HEK293T (cell line): Measurements from ENCODE around the gene MMRN1.

Experiments used
- BHLHE40 ChIP-seq: fragments of 450-650 bp; IDR thresholded peaks from 2 replicates; pipeline ENCODE4 v1.6.1; 2016; ENCODE audit warnings: mild to moderate bottlenecking, moderate library complexity, borderline replicate concordance
- ELF4 ChIP-seq: fragments of 450-650 bp; IDR thresholded peaks from 2 replicates; pipeline ENCODE4 v1.6.1; 2017; ENCODE audit warnings: antibody characterized with exemption
- SP1 ChIP-seq: fragments of 450-650 bp; IDR thresholded peaks from 2 replicates; pipeline ENCODE4 v1.6.1; 2017
- TF ChIP-seq, protein P1 (sequence below): fragments of 450-650 bp; IDR thresholded peaks from 2 replicates; pipeline ENCODE4 v1.6.1; 2016

DNA sequence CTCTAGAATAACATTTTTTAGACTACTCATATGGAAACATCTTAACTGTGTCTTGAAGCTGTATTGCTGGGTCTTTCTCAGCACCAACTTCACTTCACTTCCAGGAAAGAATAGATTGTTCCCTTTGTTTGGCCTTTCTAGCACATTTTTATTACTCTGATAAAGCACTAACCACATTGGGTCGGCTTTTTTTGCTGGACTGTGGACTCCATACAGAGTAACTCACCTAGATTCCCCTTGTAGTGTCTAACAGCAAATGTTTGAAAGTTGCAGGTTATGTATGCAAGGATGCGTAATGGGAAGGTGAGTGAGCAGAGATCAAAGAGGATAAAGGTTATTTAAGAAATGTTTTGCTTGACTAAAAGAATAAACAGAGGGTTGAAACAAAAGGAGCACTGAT is 101.2 kb downstream of the MMRN1 start:
- TF ChIP-seq BHLHE40: no peak
- TF ChIP-seq SP1: no peak
- TF ChIP-seq ELF4: no peak
- TF ChIP-seq, protein P1, sequence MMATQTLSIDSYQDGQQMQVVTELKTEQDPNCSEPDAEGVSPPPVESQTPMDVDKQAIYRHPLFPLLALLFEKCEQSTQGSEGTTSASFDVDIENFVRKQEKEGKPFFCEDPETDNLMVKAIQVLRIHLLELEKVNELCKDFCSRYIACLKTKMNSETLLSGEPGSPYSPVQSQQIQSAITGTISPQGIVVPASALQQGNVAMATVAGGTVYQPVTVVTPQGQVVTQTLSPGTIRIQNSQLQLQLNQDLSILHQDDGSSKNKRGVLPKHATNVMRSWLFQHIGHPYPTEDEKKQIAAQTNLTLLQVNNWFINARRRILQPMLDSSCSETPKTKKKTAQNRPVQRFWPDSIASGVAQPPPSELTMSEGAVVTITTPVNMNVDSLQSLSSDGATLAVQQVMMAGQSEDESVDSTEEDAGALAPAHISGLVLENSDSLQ: no peak
